Endodermal cell (in vitro differentiated cells): ENCODE results near the gene MEOX1. TPM values are rescaled to one million over a fixed set of nuclear protein-coding genes. Genes with fewer than 3 reads are reported as not detected.

Source experiments
- DNase-seq: peaks from one replicate; pipeline ENCODE4 v3.0.0-alpha.2; 2017
- H3K27ac ChIP-seq: 2 replicates; pipeline ENCODE4 v1.5.1; 2013; ENCODE audit warnings: mild to moderate bottlenecking, low read depth, low read length, moderate library complexity
- H3K27me3 ChIP-seq: 2 replicates; pipeline ENCODE4 v1.6.1; 2013; ENCODE audit warnings: mild to moderate bottlenecking, low read length, moderate library complexity; ENCODE audit not compliant: insufficient read depth, control insufficient read depth, poor library complexity, severe bottlenecking
- H3K36me3 ChIP-seq: 2 replicates; pipeline ENCODE4 v1.7.0; 2013; ENCODE audit warnings: mild to moderate bottlenecking, low read length, moderate library complexity; ENCODE audit not compliant: control insufficient read depth, insufficient read depth
- H3K4me1 ChIP-seq: one replicate; pipeline ENCODE4 v1.7.0; 2013; ENCODE audit warnings: low read length; ENCODE audit not compliant: control insufficient read depth, insufficient read depth
- H3K4me3 ChIP-seq: 2 replicates; pipeline ENCODE4 v1.5.1; 2013; ENCODE audit warnings: mild to moderate bottlenecking, low read length, moderate library complexity
- H3K9ac ChIP-seq: 2 replicates; pipeline ENCODE4 v1.6.1; 2013; ENCODE audit warnings: mild to moderate bottlenecking, low read length, moderate library complexity; ENCODE audit not compliant: poor library complexity, severe bottlenecking; ENCODE audit errors: extremely low read depth
- H3K9me3 ChIP-seq: 2 replicates; pipeline ENCODE4 v1.6.1; 2013; ENCODE audit warnings: mild to moderate bottlenecking, low read length, moderate library complexity; ENCODE audit not compliant: control insufficient read depth
- H3K27ac Mint-ChIP-seq: 2 replicates; pipeline ENCODE4 v1.8.0; 2020; ENCODE audit warnings: mixed read lengths
- H3K27me3 Mint-ChIP-seq: 2 replicates; pipeline ENCODE4 v1.8.0; 2021; ENCODE audit warnings: mild to moderate bottlenecking, mixed read lengths; ENCODE audit not compliant: insufficient read depth
- H3K36me3 Mint-ChIP-seq: 2 replicates; pipeline ENCODE4 v1.8.0; 2020; ENCODE audit warnings: low read depth, mixed read lengths
- H3K4me1 Mint-ChIP-seq: 2 replicates; pipeline ENCODE4 v1.8.0; 2020; ENCODE audit warnings: mixed read lengths
- H3K4me3 Mint-ChIP-seq: 2 replicates; pipeline ENCODE4 v1.8.0; 2020; ENCODE audit warnings: mild to moderate bottlenecking, moderate library complexity, mixed read lengths
- H3K9me3 Mint-ChIP-seq: 2 replicates; pipeline ENCODE4 v1.8.0; 2020; ENCODE audit warnings: mild to moderate bottlenecking, mixed read lengths
- WGBS, 2 experiments: methylation state at CpG; one replicate each; pipeline versions ENCODE4 v1.1.5 to v1.1.7; 2013; ENCODE audit warnings: missing lambda C conversion rate in 2 of 2, mixed read lengths in 1 of 2; ENCODE audit not compliant: insufficient coverage in 1 of 2, insufficient read length in 1 of 2; 5-methylcytosine and 5-hydroxymethylcytosine counted together
- total RNA-seq, 2 donors: library from RNA; stranded (reverse); fragmentation: NEBNext Ultra II Directional in 1 of 2; extraction: Animal tissue kit (Norgen Biotek cat#: 25700) in 1 of 2; gene quantifications; 2 replicates in 1 of 2; 3 replicates in 1 of 2; pipeline ENCODE4 v1.2.1, GENCODE V29; 2021
- TF ChIP-seq, protein P1 (sequence below): fragments of 200-600 bp; sonication (generic); conservative IDR thresholded peaks from 2 replicates; pipeline ENCODE4 v1.5.0; 2021; ENCODE audit warnings: antibody characterized with exemption, mild to moderate bottlenecking

MEOX1 gene
- total RNA-seq, 2 donors from 2014 or later = not detected

DNA sequence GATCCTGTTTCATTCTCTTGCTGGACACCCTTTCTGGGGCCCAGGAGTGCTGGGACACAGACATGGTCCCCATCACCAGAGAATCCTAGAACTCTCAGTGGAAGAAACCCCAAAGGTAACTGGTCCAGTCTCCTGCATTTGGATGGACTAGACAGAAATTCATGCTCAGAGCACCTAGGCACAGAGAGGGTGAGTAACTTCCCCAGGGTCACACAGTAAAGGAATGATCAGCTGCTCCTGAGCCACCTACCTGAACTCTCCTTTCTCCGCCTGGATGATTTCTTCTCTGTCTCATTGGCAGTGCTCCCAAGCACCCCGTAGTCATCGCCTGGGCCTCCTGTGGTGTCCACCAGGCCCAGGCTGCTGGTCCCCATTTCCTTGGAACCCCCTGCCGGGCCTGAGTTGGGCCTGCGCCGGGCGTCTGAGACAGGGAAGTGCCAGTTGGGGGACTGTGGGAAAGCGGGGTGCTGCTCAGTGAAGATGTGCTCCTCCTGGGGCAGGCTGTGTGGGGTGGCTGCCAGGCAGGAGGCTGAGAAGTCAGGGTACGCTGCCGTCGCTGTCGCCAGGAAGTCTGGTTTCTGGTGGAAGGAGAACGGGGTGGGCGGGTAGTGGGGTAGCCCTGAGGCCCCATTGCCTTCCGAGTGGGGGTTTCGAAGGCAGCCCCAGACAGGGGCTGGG is 767 bp downstream of the MEOX1 start:
- no peaks in the 10 kb centered on the region for H3K9me3 Mint-ChIP-seq
- no peak overlapping the region for H3K27ac ChIP-seq
- H3K4me1 Mint-ChIP-seq = peaks cover 35% of the 10 kb centered on the region
- H3K27me3 ChIP-seq = no peaks in the 10 kb centered on the region
- 87 to 93% methylated on average over 3 to 16 of the region's 16 CpGs for WGBS, 2 experiments
- peaks cover 4% of the 10 kb centered on the region for H3K4me1 ChIP-seq
- peaks cover 4% of the 10 kb centered on the region for H3K27me3 Mint-ChIP-seq
- H3K4me3 Mint-ChIP-seq = no peak overlapping the region
- TF ChIP-seq, protein P1, sequence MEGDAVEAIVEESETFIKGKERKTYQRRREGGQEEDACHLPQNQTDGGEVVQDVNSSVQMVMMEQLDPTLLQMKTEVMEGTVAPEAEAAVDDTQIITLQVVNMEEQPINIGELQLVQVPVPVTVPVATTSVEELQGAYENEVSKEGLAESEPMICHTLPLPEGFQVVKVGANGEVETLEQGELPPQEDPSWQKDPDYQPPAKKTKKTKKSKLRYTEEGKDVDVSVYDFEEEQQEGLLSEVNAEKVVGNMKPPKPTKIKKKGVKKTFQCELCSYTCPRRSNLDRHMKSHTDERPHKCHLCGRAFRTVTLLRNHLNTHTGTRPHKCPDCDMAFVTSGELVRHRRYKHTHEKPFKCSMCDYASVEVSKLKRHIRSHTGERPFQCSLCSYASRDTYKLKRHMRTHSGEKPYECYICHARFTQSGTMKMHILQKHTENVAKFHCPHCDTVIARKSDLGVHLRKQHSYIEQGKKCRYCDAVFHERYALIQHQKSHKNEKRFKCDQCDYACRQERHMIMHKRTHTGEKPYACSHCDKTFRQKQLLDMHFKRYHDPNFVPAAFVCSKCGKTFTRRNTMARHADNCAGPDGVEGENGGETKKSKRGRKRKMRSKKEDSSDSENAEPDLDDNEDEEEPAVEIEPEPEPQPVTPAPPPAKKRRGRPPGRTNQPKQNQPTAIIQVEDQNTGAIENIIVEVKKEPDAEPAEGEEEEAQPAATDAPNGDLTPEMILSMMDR = no peak
- DNase-seq = no peak
- H3K36me3 ChIP-seq = no peaks in the 10 kb centered on the region
- H3K36me3 Mint-ChIP-seq = no peaks in the 10 kb centered on the region
- H3K9ac ChIP-seq = no peak overlapping the region
- H3K27ac Mint-ChIP-seq = no peak overlapping the region
- no peaks in the 10 kb centered on the region for H3K9me3 ChIP-seq
- H3K4me3 ChIP-seq = no peak overlapping the region

DNA sequence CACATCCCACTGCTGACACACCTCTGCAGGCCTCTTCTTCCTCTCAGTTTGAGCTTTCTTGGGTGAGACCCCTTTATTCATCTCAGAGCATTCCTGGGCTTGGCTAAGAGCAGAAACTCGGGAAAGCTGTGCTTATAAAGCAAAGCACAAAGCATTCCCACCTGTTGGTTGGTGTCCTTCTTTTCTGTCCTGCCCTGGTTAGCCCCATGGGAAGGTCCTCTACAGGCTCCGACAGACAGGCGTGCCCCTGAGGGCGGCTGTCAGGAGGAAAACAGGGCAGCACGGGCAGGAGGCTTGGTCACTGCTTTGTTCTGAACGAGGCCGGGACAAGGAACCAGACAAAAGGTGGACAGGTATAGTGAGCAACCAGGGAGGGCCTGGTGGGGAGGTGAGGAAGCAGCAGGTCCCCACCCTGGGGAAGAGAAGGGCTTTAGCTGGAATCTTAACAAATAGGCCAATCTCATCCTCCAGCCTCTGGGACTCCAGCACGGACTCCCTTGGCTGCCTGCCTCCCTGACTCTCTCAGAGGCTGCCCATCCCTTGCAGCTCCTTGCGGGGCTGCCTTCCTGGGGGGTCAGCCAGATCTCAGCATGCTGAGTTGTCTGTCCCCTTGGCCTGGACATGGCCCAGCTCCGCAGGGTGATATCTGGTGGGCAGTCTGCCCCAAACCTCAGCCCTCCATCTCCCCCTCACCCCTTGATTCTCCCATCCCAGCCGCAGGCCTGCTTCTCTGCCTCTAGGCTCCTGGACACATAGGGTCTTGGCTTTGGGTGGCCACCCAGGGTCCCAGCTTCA is 1.7 kb downstream of the MEOX1 start:
- TF ChIP-seq, protein P1 = no peak
- H3K9me3 ChIP-seq = no peaks in the 10 kb centered on the region
- Mint-ChIP-seq H3K9me3 (no peaks in the 10 kb centered on the region), H3K27ac (no peak overlapping the region), H3K27me3 (peaks cover 4% of the 10 kb centered on the region), H3K4me1 (peaks cover 38% of the 10 kb centered on the region), H3K4me3 (no peak overlapping the region), H3K36me3 (no peaks in the 10 kb centered on the region)
- peaks cover 7% of the 10 kb centered on the region for H3K4me1 ChIP-seq
- H3K9ac ChIP-seq = no peak overlapping the region
- H3K36me3 ChIP-seq = no peaks in the 10 kb centered on the region
- no peak overlapping the region for H3K4me3 ChIP-seq
- DNase-seq = no peak
- H3K27me3 ChIP-seq = no peaks in the 10 kb centered on the region
- WGBS, 2 experiments = 87 to 89% methylated on average over 9 to 11 of the region's 11 CpGs
- no peak overlapping the region for H3K27ac ChIP-seq

DNA sequence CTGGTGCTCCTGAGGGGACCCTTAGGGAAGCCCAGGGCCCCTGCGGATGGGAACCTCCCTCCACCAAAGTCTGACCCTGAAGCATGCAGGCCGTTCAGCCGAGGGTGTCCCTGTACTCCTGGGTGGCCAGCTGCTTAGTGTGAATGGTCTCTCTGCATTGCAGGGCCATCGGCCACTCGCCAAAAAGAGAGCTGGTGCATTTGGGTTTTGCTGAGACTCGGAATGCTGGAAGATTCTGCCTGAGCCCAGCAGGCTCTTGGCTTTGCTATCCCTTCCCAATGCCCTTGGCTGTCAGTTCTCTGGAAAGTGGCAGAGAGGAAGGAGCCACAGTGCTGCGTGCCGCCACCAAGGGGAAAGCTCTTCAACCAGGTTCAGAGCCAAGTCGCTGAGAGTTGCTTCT is 2.8 kb downstream of the MEOX1 start:
- Mint-ChIP-seq H3K4me1 (peaks cover 38% of the 10 kb centered on the region), H3K9me3 (no peaks in the 10 kb centered on the region), H3K36me3 (no peaks in the 10 kb centered on the region), H3K4me3 (no peak overlapping the region), H3K27ac (no peak overlapping the region), H3K27me3 (peaks cover 4% of the 10 kb centered on the region)
- Histone ChIP-seq H3K9me3 (no peaks in the 10 kb centered on the region), H3K27me3 (no peaks in the 10 kb centered on the region), H3K4me1 (peaks cover 7% of the 10 kb centered on the region), H3K27ac (no peak overlapping the region), H3K9ac (no peak overlapping the region), H3K4me3 (no peak overlapping the region), H3K36me3 (no peaks in the 10 kb centered on the region)
- TF ChIP-seq, protein P1 = no peak
- DNase-seq = peak; percentile 65
- WGBS, 2 experiments = 76 to 93% methylated on average over 4 to 9 of the region's 9 CpGs
